ENCODE measurements around the gene NFATC4. TPM values are rescaled to one million over a fixed set of nuclear protein-coding genes. Genes with fewer than 3 reads are reported as not detected.
"Not testable (repeated sequence)": the region's sequence is repeated elsewhere in the genome, so short reads cannot be mapped to it uniquely, and the experiment has no call there.

The NFATC4 gene
- total and polyA plus RNA-seq, 12 donors = 3.0 to 69.2 (median 9.9) TPM

GRCh38 chr14:24369907-24370687 is 2.1 kb downstream of the NFATC4 start:
- 86 to 88% methylated on average over 32 of the region's 32 CpGs for WGBS, 2 donors
- no peaks in the 10 kb centered on the region for H3K9me3 ChIP-seq
- H3K36me3 ChIP-seq = peaks cover 0 to 24% (median 0%) of the 10 kb centered on the region in 9 donors
- peak overlapping the region in 1 of 10 donors; percentile 95 for H3K27ac ChIP-seq
- H3K4me3 ChIP-seq = peak overlapping the region in 1 of 10 donors; percentile 59
- TF ChIP-seq CTCF (IDR thresholded peaks at IDR 0.05) = no peak
- intact Hi-C loops (cut with DNase I) = loop anchor here in 4 of 10 donors (5.0 to 10.0 kb wide), 3 partner anchors 42 to 65 kb away; no protein-coding TSS in a partner anchor
- ATAC-seq (no peak), DNase-seq (no peak)
- peaks cover 0 to 69% (median 22%) of the 10 kb centered on the region in 9 donors for H3K4me1 ChIP-seq
- H3K27me3 ChIP-seq = peaks cover 0 to 45% (median 9%) of the 10 kb centered on the region in 7 donors

GRCh38 chr14:24370748-24371147 is 2.8 kb downstream of the NFATC4 start:
- no peak for DNase-seq
- peaks cover 0 to 39% (median 9%) of the 10 kb centered on the region in 7 donors for H3K27me3 ChIP-seq
- peaks cover 0 to 62% (median 15%) of the 10 kb centered on the region in 9 donors for H3K4me1 ChIP-seq
- no peak for ATAC-seq
- intact Hi-C loops (cut with DNase I) = loop anchor here in 2 of 10 donors (1.0 to 5.0 kb wide), 2 partner anchors 42 to 62 kb away; no protein-coding TSS in a partner anchor
- H3K27ac ChIP-seq = peak overlapping the region in 1 of 10 donors; percentile 15
- no peaks in the 10 kb centered on the region for H3K9me3 ChIP-seq
- TF ChIP-seq CTCF (IDR thresholded peaks at IDR 0.05) = no peak
- WGBS, 2 donors = 77 to 86% methylated on average over 1 of the region's 1 CpG
- H3K36me3 ChIP-seq = peaks cover 0 to 24% (median 0%) of the 10 kb centered on the region in 9 donors
- H3K4me3 ChIP-seq = no peak overlapping the region

GRCh38 chr14:24371605-24372004 is 3.6 kb downstream of the NFATC4 start:
- not testable (repeated sequence) for H3K9me3 ChIP-seq, DNase-seq, ATAC-seq, H3K4me3 ChIP-seq
- intact Hi-C loops (cut with DNase I) = loop anchor here in 2 of 10 donors (1.0 to 5.0 kb wide), 2 partner anchors 41 to 61 kb away; no protein-coding TSS in a partner anchor
- WGBS, 2 donors = 81 to 89% methylated on average over 3 of the region's 3 CpGs
- Histone ChIP-seq H3K4me1 (peaks cover 0 to 61% (median 16%) of the 10 kb centered on the region in 9 donors), H3K27me3 (peaks cover 0 to 30% (median 9%) of the 10 kb centered on the region in 7 donors), H3K36me3 (peaks cover 0 to 27% (median 0%) of the 10 kb centered on the region in 9 donors), H3K27ac (peak overlapping the region in 6 of 10 donors; percentile 36 to 68 (median 46))

- 78 to 79% methylated on average over 12 of the region's 12 CpGs for whole genome bisulfite sequencing, 2 donors
- Histone ChIP-seq H3K9me3 (no peaks in the 10 kb centered on the region), H3K27me3 (peaks cover 0 to 20% (median 3%) of the 10 kb centered on the region in 7 donors), H3K36me3 (peaks cover 0 to 34% (median 0%) of the 10 kb centered on the region in 9 donors), H3K4me3 (no peak overlapping the region), H3K27ac (peak overlapping the region in 6 of 10 donors; percentile 34 to 68 (median 44)), H3K4me1 (peaks cover 0 to 60% (median 7%) of the 10 kb centered on the region in 9 donors)
- DNase-seq (peak; percentile 71 to 79), ATAC-seq (peak; percentile 8 to 43 (median 17))
- no peak for TF ChIP-seq CTCF (IDR thresholded peaks at IDR 0.05)
- intact Hi-C loops (cut with DNase I) = loop anchor here in 1 of 10 donors (5.0 kb wide), 1 partner anchor 39 kb away; no protein-coding TSS in a partner anchor
These were observed 4.9 kb downstream of the NFATC4 start for GRCh38 chr14:24372701-24373416.
